K562 (cell line): ENCODE data around the gene PCNX3. TPM values are rescaled to one million over a fixed set of nuclear protein-coding genes. Genes with fewer than 3 reads are reported as not detected.

Experiments used
- ATF1 ChIP-seq, 2 experiments: fragments of 450-650 bp in 1 of 2; IDR thresholded peaks; 2 replicates each; pipeline ENCODE4 v1.6.1; 2016; ENCODE audit warnings: missing compliant biosample characterization in 1 of 2, missing genetic modification characterization in 1 of 2
- EHMT2 ChIP-seq: fragments of 450-650 bp; IDR thresholded peaks from 2 replicates; pipeline ENCODE4 v1.6.1; 2018; ENCODE audit warnings: antibody characterized with exemption
- GABPB1 ChIP-seq: sonication (generic); formaldehyde crosslinking; IDR thresholded peaks from 2 replicates; pipeline ENCODE4 v1.8.0; 2022; ENCODE audit warnings: mild to moderate bottlenecking, missing genetic modification reagents
- GATAD2A ChIP-seq: fragments of 450-650 bp; IDR thresholded peaks from 2 replicates; pipeline ENCODE4 v1.6.1; 2017
- JUNB ChIP-seq: fragments of 450-650 bp; formaldehyde crosslinking; conservative IDR thresholded peaks from 2 replicates; pipeline ENCODE4 v1.4.0; 2020; ENCODE audit warnings: mild to moderate bottlenecking
- MAFK ChIP-seq: IDR thresholded peaks from 2 replicates; pipeline ENCODE4 v1.6.1; 2011; ENCODE audit warnings: low read length, improper control_type of control experiment
- PHF20 ChIP-seq: fragments of 450-650 bp; IDR thresholded peaks from 2 replicates; pipeline ENCODE4 v1.6.1; 2018; ENCODE audit not compliant: partially characterized antibody
- RNF2 ChIP-seq: sonication (generic); IDR thresholded peaks from 2 replicates; pipeline ENCODE4 v1.6.1; 2016
- SMAD3 ChIP-seq: fragments of 450-650 bp; formaldehyde crosslinking; conservative IDR thresholded peaks from 2 replicates; pipeline ENCODE4 v1.4.0; 2020; ENCODE audit warnings: mild to moderate bottlenecking
- TBP ChIP-seq: optimal IDR thresholded peaks from 2 replicates; pipeline ENCODE3; 2011; ENCODE audit warnings: low read depth, low read length, improper control_type of control experiment
- ZNF146 ChIP-seq: IDR thresholded peaks from one replicate; pipeline ENCODE4 v1.6.1; 2018; ENCODE audit warnings: missing compliant biosample characterization; ENCODE audit not compliant: unreplicated experiment
- ZNF239 ChIP-seq: fragments of 250-450 bp; sonication (Bioruptor Pico); IDR thresholded peaks from 2 replicates; pipeline ENCODE4 v1.4.0; 2020; ENCODE audit warnings: mild to moderate bottlenecking
- ZNF764 ChIP-seq: fragments of 250-450 bp; sonication (Bioruptor Pico); IDR thresholded peaks from 2 replicates; pipeline ENCODE4 v1.4.0; 2020; ENCODE audit warnings: low read depth, mild to moderate bottlenecking, moderate library complexity
- polyA plus RNA-seq, 8 experiments: library from polyadenylated mRNA; depleted of rRNA in 4 of 8; stranded (reverse) in 5 of 8; unstranded in 3 of 8; fragments of >200 nt; fragmentation: Nextera tagmentation in 2 of 8; fragmentation: Illumina TruSeq in 1 of 8; extraction: Ambion mirVana in 2 of 8; extraction: Trizol in 1 of 8; gene quantifications; 2 replicates each; pipeline versions ENCODE4 v1.2.1 to v1.2.3, GENCODE V29; 2011 to 2014; ENCODE audit warnings: inconsistent platforms in 1 of 8, missing spikeins in 1 of 8
- total RNA-seq, 7 experiments: library from RNA; depleted of rRNA in 6 of 7; stranded (reverse); fragments of >200 nt in 6 of 7; fragmentation: Illumina TruSeq in 2 of 7; extraction: Trizol in 2 of 7; gene quantifications; 2 replicates each; pipeline versions ENCODE4 v1.2.1 to v1.2.3, GENCODE V29; 2011 to 2021; ENCODE audit warnings: low replicate concordance in 1 of 7
- TF ChIP-seq, protein P1 (sequence below): sonication (generic); formaldehyde crosslinking; IDR thresholded peaks from 2 replicates; pipeline ENCODE4 v1.8.0; 2022; ENCODE audit warnings: mild to moderate bottlenecking, missing genetic modification reagents
- TF ChIP-seq, protein P2 (sequence below): sonication (generic); formaldehyde crosslinking; IDR thresholded peaks from 2 replicates; pipeline ENCODE4 v1.8.1; 2023; ENCODE audit warnings: mild to moderate bottlenecking, missing genetic modification reagents
- TF ChIP-seq, protein P3 (sequence below): fragments of 450-650 bp; IDR thresholded peaks from 2 replicates; pipeline ENCODE4 v1.7.1; 2018; ENCODE audit warnings: mild to moderate bottlenecking, low read depth; ENCODE audit not compliant: partially characterized antibody
- TF ChIP-seq, protein P4 (sequence below), 2 experiments: fragments of 150-350 bp in 1 of 2; IDR thresholded peaks; 2 replicates each; pipeline ENCODE4 v1.6.1; 2012 to 2016; ENCODE audit warnings: low read depth in 2 of 2, low read length in 2 of 2, mild to moderate bottlenecking in 1 of 2, moderate library complexity in 1 of 2
- TF ChIP-seq, protein P5 (sequence below): fragments of 450-650 bp; IDR thresholded peaks from 2 replicates; pipeline ENCODE4 v1.6.1; 2017; ENCODE audit warnings: antibody characterized with exemption

The PCNX3 gene
- total and polyA plus RNA-seq, 9 of the 15 experiments (the other 6 are each of a cell fraction or from before 2014, with no cell fraction given): 0.11 to 47.8 (median 12.8) TPM

DNA sequence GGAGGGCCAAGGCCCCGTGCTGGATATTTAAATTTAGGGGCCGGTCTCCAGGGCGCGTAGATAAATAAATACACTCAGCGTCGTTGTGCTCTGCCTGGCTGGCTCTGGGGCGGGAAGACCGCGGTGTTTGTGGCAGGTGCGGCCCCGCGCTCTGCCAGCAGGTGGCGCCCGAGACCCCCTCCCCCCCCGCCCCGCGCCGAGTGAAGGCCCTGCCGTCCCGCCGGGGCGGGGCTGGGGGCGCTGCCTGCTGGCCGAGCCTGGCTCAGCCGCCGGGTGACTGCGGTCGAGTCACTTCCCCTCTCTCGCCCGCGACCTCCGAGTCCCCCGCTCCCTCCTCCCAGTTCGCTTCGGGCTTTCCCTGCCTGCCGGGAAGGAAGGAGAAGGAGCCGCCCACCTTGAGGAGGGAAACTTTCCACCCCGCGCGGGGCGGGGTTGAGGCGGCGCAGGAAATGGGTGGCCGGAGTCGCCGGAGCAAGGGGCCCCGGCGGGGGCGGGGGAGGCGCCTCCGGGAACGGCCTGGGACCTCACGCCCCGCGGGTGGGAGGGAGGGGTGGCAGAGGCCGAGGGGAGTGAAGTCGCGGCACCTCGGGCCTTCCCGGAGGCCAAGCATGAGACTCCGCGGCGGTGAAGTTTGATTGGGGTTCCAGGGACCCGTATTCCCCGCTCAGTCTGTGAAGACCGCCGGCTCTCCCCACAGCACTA, 41.3 kb upstream of the PCNX3 start (continued):
- TF ChIP-seq EHMT2: no peak
- no peak for TF ChIP-seq MAFK
- TF ChIP-seq, protein P1, sequence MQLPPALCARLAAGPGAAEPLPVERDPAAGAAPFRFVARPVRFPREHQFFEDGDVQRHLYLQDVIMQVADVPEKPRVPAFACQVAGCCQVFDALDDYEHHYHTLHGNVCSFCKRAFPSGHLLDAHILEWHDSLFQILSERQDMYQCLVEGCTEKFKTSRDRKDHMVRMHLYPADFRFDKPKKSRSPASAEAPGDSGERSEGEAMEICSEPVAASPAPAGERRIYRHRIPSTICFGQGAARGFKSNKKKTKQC: no peak
- no peak for TF ChIP-seq ATF1 (CRISPR knock-in tag; IDR thresholded peaks at IDR 0.05)
- TF ChIP-seq ATF1 (tag; IDR thresholded peaks at IDR 0.05): peak; percentile 32
- TF ChIP-seq GATAD2A: 0 out of 2 replicates have a peak, but pooled peaks have one; percentile 46
- peak; percentile 81 for TF ChIP-seq GABPB1 (CRISPR knock-in tag)
- TF ChIP-seq ZNF239: no peak
- TF ChIP-seq, protein P2, sequence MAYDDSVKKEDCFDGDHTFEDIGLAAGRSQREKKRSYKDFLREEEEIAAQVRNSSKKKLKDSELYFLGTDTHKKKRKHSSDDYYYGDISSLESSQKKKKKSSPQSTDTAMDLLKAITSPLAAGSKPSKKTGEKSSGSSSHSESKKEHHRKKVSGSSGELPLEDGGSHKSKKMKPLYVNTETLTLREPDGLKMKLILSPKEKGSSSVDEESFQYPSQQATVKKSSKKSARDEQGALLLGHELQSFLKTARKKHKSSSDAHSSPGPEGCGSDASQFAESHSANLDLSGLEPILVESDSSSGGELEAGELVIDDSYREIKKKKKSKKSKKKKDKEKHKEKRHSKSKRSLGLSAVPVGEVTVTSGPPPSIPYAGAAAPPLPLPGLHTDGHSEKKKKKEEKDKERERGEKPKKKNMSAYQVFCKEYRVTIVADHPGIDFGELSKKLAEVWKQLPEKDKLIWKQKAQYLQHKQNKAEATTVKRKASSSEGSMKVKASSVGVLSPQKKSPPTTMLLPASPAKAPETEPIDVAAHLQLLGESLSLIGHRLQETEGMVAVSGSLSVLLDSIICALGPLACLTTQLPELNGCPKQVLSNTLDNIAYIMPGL: 0 out of 2 replicates have a peak, but pooled peaks have one; percentile 44
- TF ChIP-seq PHF20: no peak
- TF ChIP-seq TBP: peak; percentile 17
- TF ChIP-seq, protein P3, sequence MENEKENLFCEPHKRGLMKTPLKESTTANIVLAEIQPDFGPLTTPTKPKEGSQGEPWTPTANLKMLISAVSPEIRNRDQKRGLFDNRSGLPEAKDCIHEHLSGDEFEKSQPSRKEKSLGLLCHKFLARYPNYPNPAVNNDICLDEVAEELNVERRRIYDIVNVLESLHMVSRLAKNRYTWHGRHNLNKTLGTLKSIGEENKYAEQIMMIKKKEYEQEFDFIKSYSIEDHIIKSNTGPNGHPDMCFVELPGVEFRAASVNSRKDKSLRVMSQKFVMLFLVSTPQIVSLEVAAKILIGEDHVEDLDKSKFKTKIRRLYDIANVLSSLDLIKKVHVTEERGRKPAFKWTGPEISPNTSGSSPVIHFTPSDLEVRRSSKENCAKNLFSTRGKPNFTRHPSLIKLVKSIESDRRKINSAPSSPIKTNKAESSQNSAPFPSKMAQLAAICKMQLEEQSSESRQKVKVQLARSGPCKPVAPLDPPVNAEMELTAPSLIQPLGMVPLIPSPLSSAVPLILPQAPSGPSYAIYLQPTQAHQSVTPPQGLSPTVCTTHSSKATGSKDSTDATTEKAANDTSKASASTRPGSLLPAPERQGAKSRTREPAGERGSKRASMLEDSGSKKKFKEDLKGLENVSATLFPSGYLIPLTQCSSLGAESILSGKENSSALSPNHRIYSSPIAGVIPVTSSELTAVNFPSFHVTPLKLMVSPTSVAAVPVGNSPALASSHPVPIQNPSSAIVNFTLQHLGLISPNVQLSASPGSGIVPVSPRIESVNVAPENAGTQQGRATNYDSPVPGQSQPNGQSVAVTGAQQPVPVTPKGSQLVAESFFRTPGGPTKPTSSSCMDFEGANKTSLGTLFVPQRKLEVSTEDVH: no peak
- TF ChIP-seq, protein P4, sequence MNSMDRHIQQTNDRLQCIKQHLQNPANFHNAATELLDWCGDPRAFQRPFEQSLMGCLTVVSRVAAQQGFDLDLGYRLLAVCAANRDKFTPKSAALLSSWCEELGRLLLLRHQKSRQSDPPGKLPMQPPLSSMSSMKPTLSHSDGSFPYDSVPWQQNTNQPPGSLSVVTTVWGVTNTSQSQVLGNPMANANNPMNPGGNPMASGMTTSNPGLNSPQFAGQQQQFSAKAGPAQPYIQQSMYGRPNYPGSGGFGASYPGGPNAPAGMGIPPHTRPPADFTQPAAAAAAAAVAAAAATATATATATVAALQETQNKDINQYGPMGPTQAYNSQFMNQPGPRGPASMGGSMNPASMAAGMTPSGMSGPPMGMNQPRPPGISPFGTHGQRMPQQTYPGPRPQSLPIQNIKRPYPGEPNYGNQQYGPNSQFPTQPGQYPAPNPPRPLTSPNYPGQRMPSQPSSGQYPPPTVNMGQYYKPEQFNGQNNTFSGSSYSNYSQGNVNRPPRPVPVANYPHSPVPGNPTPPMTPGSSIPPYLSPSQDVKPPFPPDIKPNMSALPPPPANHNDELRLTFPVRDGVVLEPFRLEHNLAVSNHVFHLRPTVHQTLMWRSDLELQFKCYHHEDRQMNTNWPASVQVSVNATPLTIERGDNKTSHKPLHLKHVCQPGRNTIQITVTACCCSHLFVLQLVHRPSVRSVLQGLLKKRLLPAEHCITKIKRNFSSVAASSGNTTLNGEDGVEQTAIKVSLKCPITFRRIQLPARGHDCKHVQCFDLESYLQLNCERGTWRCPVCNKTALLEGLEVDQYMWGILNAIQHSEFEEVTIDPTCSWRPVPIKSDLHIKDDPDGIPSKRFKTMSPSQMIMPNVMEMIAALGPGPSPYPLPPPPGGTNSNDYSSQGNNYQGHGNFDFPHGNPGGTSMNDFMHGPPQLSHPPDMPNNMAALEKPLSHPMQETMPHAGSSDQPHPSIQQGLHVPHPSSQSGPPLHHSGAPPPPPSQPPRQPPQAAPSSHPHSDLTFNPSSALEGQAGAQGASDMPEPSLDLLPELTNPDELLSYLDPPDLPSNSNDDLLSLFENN (IDR thresholded peaks at IDR 0.05; ENCODE audit: low read depth in 2 of 2, low read length in 2 of 2): no peak
- no peak for TF ChIP-seq ZNF764 (CRISPR knock-in tag)
- TF ChIP-seq ZNF146 (CRISPR knock-in tag): no peak
- peak; percentile 70; the same call in 1 of the 2 replicates for TF ChIP-seq RNF2
- no peak for TF ChIP-seq JUNB (CRISPR knock-in tag)
- TF ChIP-seq, protein P5, sequence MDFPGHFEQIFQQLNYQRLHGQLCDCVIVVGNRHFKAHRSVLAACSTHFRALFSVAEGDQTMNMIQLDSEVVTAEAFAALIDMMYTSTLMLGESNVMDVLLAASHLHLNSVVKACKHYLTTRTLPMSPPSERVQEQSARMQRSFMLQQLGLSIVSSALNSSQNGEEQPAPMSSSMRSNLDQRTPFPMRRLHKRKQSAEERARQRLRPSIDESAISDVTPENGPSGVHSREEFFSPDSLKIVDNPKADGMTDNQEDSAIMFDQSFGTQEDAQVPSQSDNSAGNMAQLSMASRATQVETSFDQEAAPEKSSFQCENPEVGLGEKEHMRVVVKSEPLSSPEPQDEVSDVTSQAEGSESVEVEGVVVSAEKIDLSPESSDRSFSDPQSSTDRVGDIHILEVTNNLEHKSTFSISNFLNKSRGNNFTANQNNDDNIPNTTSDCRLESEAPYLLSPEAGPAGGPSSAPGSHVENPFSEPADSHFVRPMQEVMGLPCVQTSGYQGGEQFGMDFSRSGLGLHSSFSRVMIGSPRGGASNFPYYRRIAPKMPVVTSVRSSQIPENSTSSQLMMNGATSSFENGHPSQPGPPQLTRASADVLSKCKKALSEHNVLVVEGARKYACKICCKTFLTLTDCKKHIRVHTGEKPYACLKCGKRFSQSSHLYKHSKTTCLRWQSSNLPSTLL: no peak
- TF ChIP-seq SMAD3 (CRISPR knock-in tag): no peak
